Mesothelial cell of epicardium (in vitro differentiated cells): Measurements from ENCODE around the gene LNPEP. TPM values are rescaled to one million over a fixed set of nuclear protein-coding genes. Genes with fewer than 3 reads are reported as not detected.

Experiments used
- DNase-seq, 2 experiments: peaks; one replicate each; pipeline ENCODE4 v3.0.0; 2021; ENCODE audit warnings: low spot score in 2 of 2; ENCODE audit not compliant: unreplicated experiment in 2 of 2
- H3K27ac Mint-ChIP-seq: 2 replicates; pipeline ENCODE4 v1.8.0; 2021; ENCODE audit warnings: mixed read lengths
- H3K27me3 Mint-ChIP-seq: 2 replicates; pipeline ENCODE4 v1.8.0; 2021; ENCODE audit warnings: low read depth, mixed read lengths
- H3K36me3 Mint-ChIP-seq: 2 replicates; pipeline ENCODE4 v1.8.0; 2021; ENCODE audit warnings: mixed read lengths
- H3K4me1 Mint-ChIP-seq: 2 replicates; pipeline ENCODE4 v1.8.0; 2021; ENCODE audit warnings: mixed read lengths
- H3K4me3 Mint-ChIP-seq: 2 replicates; pipeline ENCODE4 v1.8.0; 2021; ENCODE audit warnings: mild to moderate bottlenecking, moderate library complexity, mixed read lengths
- H3K9me3 Mint-ChIP-seq: 2 replicates; pipeline ENCODE4 v1.8.0; 2021; ENCODE audit warnings: mixed read lengths
- total RNA-seq: library from RNA; stranded (reverse); gene quantifications from 3 replicates; pipeline ENCODE4 v1.2.1, GENCODE V29; 2021
- TF ChIP-seq, protein P1 (sequence below): fragments of 200-600 bp; sonication (generic); IDR thresholded peaks from one replicate; pipeline ENCODE4 v1.5.0; 2021; ENCODE audit warnings: antibody characterized with exemption; ENCODE audit not compliant: unreplicated experiment

Gene LNPEP
- total RNA-seq, 1 donor from 2014 or later = 37.3 TPM

DNA sequence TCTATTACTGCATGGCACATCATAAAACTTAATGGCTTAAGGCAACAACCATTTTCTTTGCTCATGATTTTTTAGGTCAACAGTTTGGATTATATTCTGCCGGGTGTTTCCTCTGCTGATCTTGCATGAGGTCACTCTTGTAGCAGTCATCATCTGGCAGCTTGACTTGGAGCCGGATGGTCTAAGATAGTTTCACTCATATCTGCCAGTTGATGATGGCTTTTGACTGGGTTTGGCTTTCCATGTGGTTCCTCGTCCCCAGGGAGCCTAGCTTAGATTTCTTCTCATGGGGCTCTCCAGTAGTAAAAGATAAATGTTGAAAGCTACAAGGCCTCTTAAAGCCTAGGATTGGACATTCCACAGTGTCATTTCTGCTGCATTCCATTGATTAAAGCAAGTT lies 27.4 kb downstream of the LNPEP start:
- TF ChIP-seq, protein P1, sequence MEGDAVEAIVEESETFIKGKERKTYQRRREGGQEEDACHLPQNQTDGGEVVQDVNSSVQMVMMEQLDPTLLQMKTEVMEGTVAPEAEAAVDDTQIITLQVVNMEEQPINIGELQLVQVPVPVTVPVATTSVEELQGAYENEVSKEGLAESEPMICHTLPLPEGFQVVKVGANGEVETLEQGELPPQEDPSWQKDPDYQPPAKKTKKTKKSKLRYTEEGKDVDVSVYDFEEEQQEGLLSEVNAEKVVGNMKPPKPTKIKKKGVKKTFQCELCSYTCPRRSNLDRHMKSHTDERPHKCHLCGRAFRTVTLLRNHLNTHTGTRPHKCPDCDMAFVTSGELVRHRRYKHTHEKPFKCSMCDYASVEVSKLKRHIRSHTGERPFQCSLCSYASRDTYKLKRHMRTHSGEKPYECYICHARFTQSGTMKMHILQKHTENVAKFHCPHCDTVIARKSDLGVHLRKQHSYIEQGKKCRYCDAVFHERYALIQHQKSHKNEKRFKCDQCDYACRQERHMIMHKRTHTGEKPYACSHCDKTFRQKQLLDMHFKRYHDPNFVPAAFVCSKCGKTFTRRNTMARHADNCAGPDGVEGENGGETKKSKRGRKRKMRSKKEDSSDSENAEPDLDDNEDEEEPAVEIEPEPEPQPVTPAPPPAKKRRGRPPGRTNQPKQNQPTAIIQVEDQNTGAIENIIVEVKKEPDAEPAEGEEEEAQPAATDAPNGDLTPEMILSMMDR = no peak
- H3K27ac Mint-ChIP-seq = peak overlapping the region; percentile 35
- peaks cover 40% of the 10 kb centered on the region for H3K4me1 Mint-ChIP-seq
- H3K9me3 Mint-ChIP-seq = no peaks in the 10 kb centered on the region
- no peak for DNase-seq
- no peak overlapping the region for H3K4me3 Mint-ChIP-seq
- H3K27me3 Mint-ChIP-seq = no peaks in the 10 kb centered on the region
- H3K36me3 Mint-ChIP-seq = peaks cover 4% of the 10 kb centered on the region

DNA sequence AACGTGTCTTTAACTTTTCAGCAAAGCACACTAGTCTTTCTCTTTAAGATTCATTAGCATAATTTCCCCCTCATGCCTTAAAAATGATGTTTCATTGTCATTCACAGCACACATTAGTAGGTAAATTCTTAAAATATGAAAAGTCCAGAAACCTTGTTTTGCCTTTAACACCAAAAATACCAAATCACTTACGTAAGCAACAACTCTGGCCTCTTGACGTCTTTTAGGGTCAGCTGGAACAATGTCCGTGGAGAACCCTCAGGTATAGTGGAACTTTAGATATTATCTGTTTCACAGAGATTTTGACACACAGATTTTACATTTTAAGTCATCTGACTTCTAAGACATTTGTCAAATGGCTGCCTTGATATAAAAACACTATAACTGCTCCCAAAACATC lies 30.9 kb downstream of the LNPEP start:
- no peak overlapping the region for H3K4me3 Mint-ChIP-seq

DNA sequence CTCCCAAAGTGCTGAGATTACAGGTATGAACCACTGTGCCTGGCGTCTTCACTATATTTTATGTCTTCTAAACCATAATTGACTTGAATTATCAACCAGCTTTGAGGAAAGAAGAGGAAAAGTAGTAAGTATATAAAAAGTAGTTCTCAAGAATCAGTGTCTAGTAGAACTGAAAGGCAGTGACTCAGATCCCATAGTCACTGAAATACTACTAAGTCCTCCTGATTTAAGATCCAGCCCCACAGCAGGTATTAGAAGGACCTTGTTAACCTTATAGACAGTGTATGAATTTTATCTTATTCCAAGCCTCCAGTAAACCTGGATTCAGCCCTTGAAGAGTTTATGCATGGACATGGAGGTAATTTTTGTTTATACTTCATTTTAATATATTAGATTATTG lies 31.5 kb downstream of the LNPEP start:
- Mint-ChIP-seq H3K27me3 (no peaks in the 10 kb centered on the region), H3K9me3 (no peaks in the 10 kb centered on the region)

More for the DNA sequence above, 30.9 kb downstream of the LNPEP start:
- H3K36me3 Mint-ChIP-seq = no peaks in the 10 kb centered on the region
- no peaks in the 10 kb centered on the region for H3K9me3 Mint-ChIP-seq
- TF ChIP-seq, protein P1 = no peak
- no peak for DNase-seq
- H3K4me1 Mint-ChIP-seq = peaks cover 40% of the 10 kb centered on the region
- H3K27ac Mint-ChIP-seq = peak overlapping the region; percentile 15
- no peaks in the 10 kb centered on the region for H3K27me3 Mint-ChIP-seq

DNA sequence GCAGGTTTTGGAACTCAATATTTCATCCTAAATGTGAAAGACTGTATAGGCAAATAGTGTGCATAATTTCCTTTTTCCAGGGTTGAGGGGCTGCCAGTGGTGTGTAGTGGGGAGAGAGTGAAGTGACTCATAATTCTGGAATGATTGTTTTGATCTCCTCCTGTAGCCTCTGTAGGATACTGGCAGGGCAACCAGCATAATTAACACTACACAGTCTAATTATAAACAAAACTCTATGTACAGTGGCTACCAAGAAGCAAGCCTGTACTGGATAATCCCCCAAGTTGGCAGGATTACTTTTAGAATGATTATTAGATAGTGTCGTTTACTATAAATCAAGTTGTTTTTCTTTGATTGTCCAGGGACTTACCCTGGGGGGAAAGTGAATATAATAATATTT lies 32.2 kb downstream of the LNPEP start:
- no peak for DNase-seq
- Mint-ChIP-seq H3K4me1 (peaks cover 38% of the 10 kb centered on the region), H3K27me3 (no peaks in the 10 kb centered on the region), H3K36me3 (no peaks in the 10 kb centered on the region), H3K4me3 (no peak overlapping the region), H3K9me3 (no peaks in the 10 kb centered on the region), H3K27ac (peak overlapping the region; percentile 82)
- TF ChIP-seq, protein P1 = no peak

More for the DNA sequence above, 31.5 kb downstream of the LNPEP start:
- Mint-ChIP-seq H3K4me3 (no peak overlapping the region), H3K4me1 (peaks cover 40% of the 10 kb centered on the region), H3K36me3 (no peaks in the 10 kb centered on the region), H3K27ac (peak overlapping the region; percentile 82)
- TF ChIP-seq, protein P1 = no peak
- DNase-seq = no peak

DNA sequence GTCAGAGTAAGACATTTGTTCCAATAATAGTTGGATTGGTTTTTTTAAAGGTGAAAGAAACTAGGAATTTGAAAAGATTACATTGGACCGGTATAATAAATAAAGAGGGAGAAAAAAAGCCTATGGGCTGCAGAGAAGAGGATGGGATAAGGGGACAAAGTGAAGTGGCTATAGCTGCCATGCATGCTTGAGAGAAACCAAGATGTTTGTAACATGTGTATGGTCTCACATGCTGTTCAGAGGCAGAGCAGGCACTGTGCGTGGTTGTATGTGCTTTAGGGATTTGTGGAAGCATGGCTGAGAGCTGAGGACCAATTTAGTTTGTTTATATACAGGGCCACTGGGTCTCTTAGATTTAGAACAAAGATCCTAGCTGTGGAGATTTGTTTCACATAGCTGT lies 32.7 kb downstream of the LNPEP start:
- H3K27me3 Mint-ChIP-seq = no peaks in the 10 kb centered on the region
- peaks cover 34% of the 10 kb centered on the region for H3K4me1 Mint-ChIP-seq
- no peak for DNase-seq
- H3K4me3 Mint-ChIP-seq = no peak overlapping the region
- TF ChIP-seq, protein P1 = no peak
- peak overlapping the region; percentile 82 for H3K27ac Mint-ChIP-seq
- no peaks in the 10 kb centered on the region for H3K9me3 Mint-ChIP-seq
- no peaks in the 10 kb centered on the region for H3K36me3 Mint-ChIP-seq

DNA sequence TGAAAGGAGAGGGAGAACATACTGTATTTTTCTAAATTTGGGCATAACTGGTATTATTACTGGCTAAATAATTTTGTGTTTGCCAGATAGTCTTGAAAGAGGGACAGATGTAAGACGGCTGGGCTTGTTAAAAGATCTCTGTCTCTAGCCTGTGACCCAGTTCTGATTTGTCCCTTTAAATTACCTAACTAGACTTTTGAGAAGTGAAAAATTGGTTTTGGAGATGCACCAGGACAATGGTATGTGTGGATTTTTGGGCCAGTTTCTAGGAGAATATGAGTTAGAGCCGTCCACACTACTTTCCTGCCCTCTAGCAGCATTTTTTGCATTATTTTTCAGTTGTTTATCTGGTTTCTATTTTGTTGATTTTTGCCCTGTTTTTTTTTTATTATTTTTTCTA lies 33.5 kb downstream of the LNPEP start:
- DNase-seq = no peak
- Mint-ChIP-seq H3K27ac (peak overlapping the region; percentile 66), H3K4me1 (peaks cover 37% of the 10 kb centered on the region)

More for the DNA sequence above, 33.5 kb downstream of the LNPEP start:
- Mint-ChIP-seq H3K9me3 (no peaks in the 10 kb centered on the region), H3K36me3 (no peaks in the 10 kb centered on the region), H3K4me3 (no peak overlapping the region), H3K27me3 (no peaks in the 10 kb centered on the region)
- TF ChIP-seq, protein P1 = no peak
